GM21360 (cell line): ENCODE results near the gene ZDHHC14.
"Not testable (repeated sequence)": the region's sequence is repeated elsewhere in the genome, so short reads cannot be mapped to it uniquely, and the experiment has no call there.

Source experiments
- ATAC-seq: cut with Tn5 transposase; IDR thresholded peaks from one replicate; pipeline ENCODE4 v1.9.1; 2021; ENCODE audit warnings: mild to moderate bottlenecking, moderate library complexity; ENCODE audit not compliant: unreplicated experiment

Gene ZDHHC14

GRCh38 chr6:157676241-157676640 is 295.3 kb downstream of the ZDHHC14 start:
- ATAC-seq = no peak

GRCh38 chr6:157677235-157677634 is 296.2 kb downstream of the ZDHHC14 start:
- ATAC-seq = no peak

GRCh38 chr6:157679605-157680580 is 298.9 kb downstream of the ZDHHC14 start:
- no peak for ATAC-seq

- no peak for ATAC-seq
These were observed 300.2 kb downstream of the ZDHHC14 start for GRCh38 chr6:157681041-157681650.

- no peak for ATAC-seq
These were observed 302.0 kb downstream of the ZDHHC14 start for GRCh38 chr6:157682856-157683481.

- ATAC-seq = no peak
These were observed 302.7 kb downstream of the ZDHHC14 start for GRCh38 chr6:157683707-157684106.

- no peak for ATAC-seq
These were observed 303.8 kb downstream of the ZDHHC14 start for GRCh38 chr6:157684620-157685299.

- no peak for ATAC-seq
These were observed 304.7 kb downstream of the ZDHHC14 start for GRCh38 chr6:157685596-157686280.

GRCh38 chr6:157688275-157688959 is 307.4 kb downstream of the ZDHHC14 start:
- ATAC-seq = no peak

- no peak for ATAC-seq
These were observed 308.1 kb downstream of the ZDHHC14 start for GRCh38 chr6:157688960-157689599.

- ATAC-seq = no peak
These were observed 308.9 kb downstream of the ZDHHC14 start for GRCh38 chr6:157689875-157690274.

- ATAC-seq = no peak
These were observed 309.6 kb downstream of the ZDHHC14 start for GRCh38 chr6:157690441-157691210.

- ATAC-seq = not testable (repeated sequence)
These were observed 310.6 kb downstream of the ZDHHC14 start for GRCh38 chr6:157691621-157692020.

GRCh38 chr6:157693867-157694266 is 312.9 kb downstream of the ZDHHC14 start:
- ATAC-seq = no peak

GRCh38 chr6:157695301-157696040 is 314.5 kb downstream of the ZDHHC14 start:
- ATAC-seq = no peak

- ATAC-seq = no peak
These were observed 319.0 kb downstream of the ZDHHC14 start for GRCh38 chr6:157699777-157700636.

- ATAC-seq = not testable (repeated sequence)
These were observed 325.4 kb downstream of the ZDHHC14 start for GRCh38 chr6:157706351-157706750.
